Measurements from ENCODE around the gene FEM1B. TPM values are rescaled to one million over a fixed set of nuclear protein-coding genes. Genes with fewer than 3 reads are reported as not detected.

The FEM1B gene
- total and polyA plus RNA-seq, 2 of the 8 experiments (the other 6 are each of a cell fraction or from before 2014, with no cell fraction given), result 36.1 to 83.8 TPM

GRCh38 chr15:68319997-68320396 lies 42.5 kb downstream of the FEM1B start:
- H3K23me2 ChIP-seq (ENCODE audit: low read depth, low read length), result 0 out of 2 replicates have a peak, but pooled peaks cover 2% of the 10 kb centered on the region
- H4K91ac ChIP-seq (replicated peaks; ENCODE audit: insufficient read length, low read length), result no peak overlapping the region
- H2BK120ac ChIP-seq (replicated peaks; ENCODE audit: low read depth, low read length), result no peak overlapping the region
- no peaks in the 10 kb centered on the region for H4K20me1 ChIP-seq (replicated peaks in 1 of 2; ENCODE audit: control insufficient read depth in 1 of 2, insufficient read depth in 2 of 2, low read length in 2 of 2)
- H3K14ac ChIP-seq (ENCODE audit: insufficient read length), result no peak overlapping the region
- H2BK15ac ChIP-seq (ENCODE audit: low read length), result no peak overlapping the region
- H3K9me3 ChIP-seq (ENCODE audit: insufficient read depth in 2 of 2, low read depth in 1 of 2, low read length in 1 of 2), result no peaks in the 10 kb centered on the region
- ChIA-PET CTCF (ENCODE audit: partially characterized antibody) (interaction anchor here (0.5 to 2.9 kb wide), 6 partner anchors 13 to 91 kb away, joined by 3 to 16 read pairs (median 4); no protein-coding TSS in a partner anchor), POLR2A (ENCODE audit: partially characterized antibody) (no interaction called here)
- H3K4me3 ChIP-seq (ENCODE audit: extremely low read depth in 1 of 4, insufficient read depth in 2 of 4, low read depth in 3 of 4, low read length in 4 of 4), result no peak overlapping the region
- no peak overlapping the region for H2BK20ac ChIP-seq (ENCODE audit: low read length)
- no peaks in the 10 kb centered on the region for H3K36me3 ChIP-seq (ENCODE audit: control insufficient read depth in 2 of 4, insufficient read depth in 4 of 4, low read length in 3 of 4)
- H3K4me1 ChIP-seq (replicated peaks in 1 of 4; ENCODE audit: control insufficient read depth in 3 of 4, insufficient read depth in 4 of 4, low read length in 3 of 4), result peaks cover 0 to 17% (median 14%) of the 10 kb centered on the region in 4 experiments; a peak in 6 of 7 replicates
- H2AFZ ChIP-seq (ENCODE audit: low read length), result no peak overlapping the region
- no peaks in the 10 kb centered on the region for H3K27me3 ChIP-seq (replicated peaks in 1 of 4; ENCODE audit: control insufficient read depth in 3 of 4, extremely low read depth in 1 of 4, insufficient read depth in 3 of 4, low read length in 3 of 4)
- H3K56ac ChIP-seq (replicated peaks; ENCODE audit: insufficient read length, low read depth, low read length), result no peak overlapping the region
- H4K8ac ChIP-seq (ENCODE audit: extremely low read depth, insufficient read depth, low read length), result no peak overlapping the region
- H3K9ac ChIP-seq (replicated peaks in 1 of 4; ENCODE audit: extremely low read depth in 1 of 4, low read depth in 3 of 4, low read length in 3 of 4), result no peak overlapping the region
- H3K27ac ChIP-seq (ENCODE audit: low read depth, low read length), result no peak overlapping the region
- FAIRE-seq (no peak), DNase-seq (ENCODE audit: low read depth in 1 of 2, low spot score in 2 of 2) (no peak)
- no peaks in the 10 kb centered on the region for H3K79me1 ChIP-seq (ENCODE audit: low read depth, low read length)
- no peak overlapping the region for H3K23ac ChIP-seq (ENCODE audit: insufficient read length)
- no peak overlapping the region for H3K4me2 ChIP-seq (ENCODE audit: insufficient read depth in 1 of 2, low read depth in 2 of 2, low read length in 2 of 2)
- no peak overlapping the region for H2BK12ac ChIP-seq (ENCODE audit: low read depth, low read length)
- WGBS, 2 experiments (ENCODE audit: extremely low coverage in 1 of 2, insufficient coverage in 1 of 2, insufficient read length in 1 of 2, insufficient replicate concordance in 2 of 2, low coverage in 1 of 2, low lambda C conversion rate in 2 of 2, missing lambda C conversion rate in 1 of 2), result 91% methylated on average over 12 of the region's 12 CpGs; no CpG with 5 or more reads in 1 of the 2 experiments
- H3K4ac ChIP-seq (replicated peaks; ENCODE audit: insufficient read length, low read depth, low read length), result no peak overlapping the region
- H2BK5ac ChIP-seq (ENCODE audit: low read depth, low read length), result no peak overlapping the region; the same call in 1 of the 2 replicates
- H2AK5ac ChIP-seq (ENCODE audit: low read depth, low read length), result no peak overlapping the region
- no peak overlapping the region for H4K5ac ChIP-seq (ENCODE audit: insufficient read length, low read depth, low read length)
- no peak overlapping the region for H3K18ac ChIP-seq (ENCODE audit: extremely low read depth, low read length)
- H3K79me2 ChIP-seq (ENCODE audit: control insufficient read depth in 1 of 2, insufficient read depth in 2 of 2, low read length in 2 of 2), result no peaks in the 10 kb centered on the region
- no peak for TF ChIP-seq YY1 (IDR thresholded peaks at IDR 0.05; ENCODE audit: low read depth, low read length)

All from H1 (cell line).